ENCODE results near the gene NKTR. TPM values are rescaled to one million over a fixed set of nuclear protein-coding genes. Genes with fewer than 3 reads are reported as not detected.
"Not testable (repeated sequence)": the region's sequence is repeated elsewhere in the genome, so short reads cannot be mapped to it uniquely, and the experiment has no call there.

NKTR gene
- 26.4 and 35.1 TPM in 2 replicates for total RNA-seq (2014; rRNA removed)
- polyA plus RNA-seq (2012), result 7.3 TPM

DNA sequence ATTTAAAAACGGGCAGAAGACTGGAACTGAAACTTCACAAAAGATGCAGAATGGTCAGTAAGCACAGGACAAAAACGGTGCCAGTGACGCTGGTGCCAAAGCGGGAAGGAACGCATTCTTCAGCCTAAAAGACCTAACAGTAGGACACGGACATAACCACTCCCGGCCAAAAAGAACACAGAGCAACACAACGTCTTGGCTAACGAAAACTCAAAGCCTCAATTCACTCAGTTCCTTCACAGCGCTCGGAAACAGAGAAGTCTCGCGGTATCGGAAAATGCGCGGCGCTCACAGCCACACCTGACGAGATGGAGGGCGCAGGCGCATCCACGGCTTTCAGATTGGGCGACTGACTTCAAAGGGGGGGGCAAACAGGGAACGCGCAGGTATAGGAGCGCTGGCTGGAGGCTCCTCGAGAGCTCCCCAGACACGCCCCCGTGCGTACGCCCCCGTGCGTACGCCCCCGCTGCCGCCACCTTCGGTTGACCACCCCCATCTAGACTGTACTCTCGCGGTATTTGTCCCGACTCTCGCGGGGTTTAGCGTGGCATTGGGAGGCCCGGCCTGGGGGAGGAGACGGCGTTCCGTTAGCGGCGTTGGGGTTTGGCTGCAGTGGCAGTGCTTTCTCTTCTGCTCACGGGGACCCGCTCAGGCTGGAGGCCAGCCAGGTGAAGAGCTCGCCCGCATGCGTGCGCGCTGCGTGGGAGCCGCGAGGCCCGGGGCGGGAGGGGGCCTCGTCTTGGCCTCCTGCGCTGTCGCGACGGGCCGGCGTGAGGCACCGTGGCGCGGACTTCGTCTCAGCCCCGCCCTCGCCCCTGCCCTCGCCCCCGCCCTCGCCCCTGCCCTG lies at the start of gene NKTR:
TSS of gene NKTR (plus strand) at position 576 of the 847 bp plus-strand sequence. CDS start 321 bp downstream, outside the sequence.
- DNase-seq (ENCODE audit: low read depth), result peak; percentile 97

DNA sequence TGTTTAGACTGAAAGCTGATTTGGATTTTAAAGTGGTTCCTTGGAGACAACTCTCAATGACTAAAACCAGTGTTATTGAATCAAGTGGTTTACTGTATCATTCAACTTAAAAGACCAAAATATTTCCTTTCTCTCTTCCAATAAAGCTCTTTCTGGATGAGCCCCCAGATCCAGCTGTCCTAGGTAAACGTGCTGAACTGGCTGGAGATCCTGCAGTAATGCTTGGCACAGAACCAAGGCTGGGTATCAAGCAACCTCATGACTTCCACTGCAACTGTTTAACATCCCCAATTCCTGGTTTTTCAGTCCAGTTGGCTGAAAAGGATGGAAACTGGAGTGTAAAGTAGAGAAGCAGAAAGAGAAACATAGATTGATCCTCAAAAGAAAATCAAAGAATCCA lies 47.7 kb upstream of the NKTR start:
- DNase-seq (ENCODE audit: low read depth), result no peak

DNA sequence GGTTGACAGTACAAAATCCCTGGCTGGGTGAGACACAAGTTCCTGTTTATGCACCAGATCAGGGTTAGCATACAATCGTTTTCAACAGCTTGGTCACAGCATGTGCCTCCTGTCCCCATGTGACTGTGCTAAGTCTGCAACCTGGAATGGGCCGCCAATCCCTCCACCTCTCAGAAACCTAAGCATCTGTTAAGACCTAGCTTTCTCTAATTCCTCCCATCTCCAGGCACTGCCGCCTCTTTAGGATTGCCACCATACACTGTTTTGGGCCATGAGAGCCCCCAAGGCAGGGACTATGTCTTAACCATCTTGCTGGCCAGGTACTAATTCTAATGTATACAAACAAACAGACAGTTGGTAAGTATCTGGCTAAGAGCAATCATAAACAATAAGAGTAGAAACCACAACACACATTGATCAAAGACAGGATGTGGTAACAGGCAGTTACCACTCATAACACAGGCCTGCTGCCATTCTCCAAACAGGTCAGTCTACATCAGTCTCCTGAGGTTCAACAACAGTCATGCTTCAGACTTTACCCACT lies 44.3 kb upstream of the NKTR start:
- no peak for DNase-seq (ENCODE audit: low read depth)

DNA sequence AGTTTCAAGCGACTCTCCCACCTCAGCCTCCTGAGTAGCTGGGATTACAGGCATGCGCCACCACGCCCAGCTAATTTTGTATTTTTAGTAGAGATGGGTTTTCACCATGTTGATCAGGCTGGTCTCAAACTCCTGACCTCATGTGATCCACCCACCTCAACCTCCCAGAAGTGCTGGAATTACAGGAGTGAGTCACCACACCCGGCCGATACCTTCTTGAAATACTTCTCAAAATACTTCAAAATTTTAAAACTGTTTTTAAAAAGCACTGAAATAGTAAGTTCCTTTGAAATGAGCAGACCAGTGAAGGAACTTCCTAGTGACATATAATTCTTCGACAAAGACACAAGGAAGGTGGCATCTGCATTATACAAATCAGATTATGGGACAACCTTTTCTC lies 43.7 kb upstream of the NKTR start:
- not testable (repeated sequence) for DNase-seq (ENCODE audit: low read depth)

DNA sequence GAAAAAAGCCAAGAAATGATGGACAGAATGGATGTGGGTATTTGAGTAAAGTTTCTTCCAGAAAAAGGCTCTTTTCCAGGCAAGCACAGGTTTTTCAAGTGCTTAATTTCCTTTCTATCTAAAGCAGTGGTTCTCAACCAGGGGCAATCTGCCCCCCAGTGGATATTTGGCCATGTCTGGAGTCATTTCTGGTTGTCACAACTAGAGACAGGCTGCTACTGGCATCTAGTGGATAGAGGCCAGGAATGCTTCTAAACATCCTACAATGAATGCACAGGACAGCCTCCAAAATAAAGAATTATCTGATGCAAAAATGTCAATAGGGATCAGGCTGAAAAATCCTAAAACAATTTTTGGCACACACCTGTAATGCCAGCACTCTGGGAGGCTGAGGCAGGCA lies 42.6 kb upstream of the NKTR start:
- DNase-seq (ENCODE audit: low read depth), result peak; percentile 11

DNA sequence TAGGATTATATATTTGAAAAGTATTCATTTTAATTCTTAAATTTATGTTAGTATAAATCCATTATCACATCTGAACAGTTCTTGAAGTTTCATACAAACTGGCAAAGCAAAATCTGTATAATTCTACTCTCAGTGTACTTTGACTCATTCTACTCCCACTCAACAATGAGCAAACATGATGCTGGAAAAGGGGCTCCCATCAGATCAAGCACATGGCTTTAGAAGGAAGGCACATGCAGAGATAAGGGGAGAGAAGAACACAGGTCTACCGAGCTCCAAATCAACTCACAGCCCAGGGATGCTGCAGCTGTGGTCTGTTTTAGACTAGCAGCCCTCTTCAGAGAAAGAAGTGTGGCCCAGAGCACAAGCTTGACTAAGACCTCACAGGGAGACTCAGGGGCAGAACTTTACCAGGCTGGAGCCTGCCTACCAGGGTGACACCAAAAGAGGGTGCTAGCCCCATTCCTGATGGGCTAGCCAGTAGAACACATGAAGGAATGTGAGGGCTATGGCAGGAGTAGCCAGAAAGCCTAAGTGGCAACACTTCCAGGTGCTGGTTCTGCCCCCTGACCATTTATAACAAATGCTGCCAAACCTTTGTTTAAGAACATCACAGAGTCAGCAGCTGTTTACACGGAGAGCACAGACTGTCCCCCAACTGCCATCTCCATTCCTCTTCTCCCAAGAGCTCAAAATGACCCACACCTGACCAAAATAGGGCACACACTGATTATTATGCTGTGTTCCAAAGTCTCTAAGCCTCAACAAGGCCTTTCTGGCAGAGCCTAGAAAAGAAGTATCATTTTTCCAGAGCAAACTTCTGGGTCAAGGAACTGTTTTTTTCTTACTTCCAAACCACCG lies 38.2 kb upstream of the NKTR start:
- no peak for DNase-seq (ENCODE audit: low read depth)

DNA sequence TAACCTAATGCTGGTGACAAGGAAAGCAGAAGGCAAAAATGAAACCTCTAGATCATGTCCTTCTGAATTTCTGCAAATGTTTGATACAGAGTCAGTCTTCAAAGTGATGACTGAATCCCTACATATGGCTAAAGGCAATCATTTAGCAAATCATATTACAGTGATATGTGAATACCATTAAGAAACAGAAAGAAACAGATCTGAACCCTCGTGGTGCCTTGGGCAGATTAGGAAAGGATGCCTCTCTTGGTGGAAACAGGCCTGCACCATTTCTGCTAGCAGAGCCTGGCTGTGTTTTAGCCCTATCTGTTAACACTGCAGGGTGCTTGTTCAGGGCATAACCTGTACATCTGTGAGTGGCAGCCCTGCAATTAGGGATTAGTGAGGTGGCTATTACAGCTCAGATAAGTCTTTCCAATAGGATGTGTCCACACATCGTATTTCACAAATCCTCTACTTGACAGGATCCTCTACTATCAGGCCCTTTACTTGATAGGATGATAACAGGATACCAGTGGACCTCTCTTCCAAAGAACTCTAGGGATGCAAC lies 30.8 kb upstream of the NKTR start:
- DNase-seq (ENCODE audit: low read depth), result no peak

DNA sequence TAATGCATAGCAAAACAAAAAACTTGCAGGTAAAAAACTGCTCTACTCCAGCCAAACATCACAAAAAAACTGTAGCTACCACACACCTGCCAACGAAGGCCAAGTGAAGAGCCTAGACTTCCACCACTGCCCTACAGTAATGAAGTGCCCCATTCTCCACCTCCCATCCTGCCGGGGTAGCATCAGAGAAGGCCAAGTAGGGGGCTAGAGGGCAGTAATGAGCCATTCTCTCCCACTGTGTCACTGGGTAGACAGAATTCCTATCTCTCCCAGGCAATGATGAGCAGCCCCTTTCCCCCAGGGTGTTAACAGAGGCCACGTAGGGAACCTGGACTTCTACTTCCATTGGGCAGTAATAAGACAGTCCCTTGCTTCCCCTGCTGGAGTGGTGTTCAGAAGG lies 28.2 kb upstream of the NKTR start:
- DNase-seq (ENCODE audit: low read depth), result peak; percentile 20

DNA sequence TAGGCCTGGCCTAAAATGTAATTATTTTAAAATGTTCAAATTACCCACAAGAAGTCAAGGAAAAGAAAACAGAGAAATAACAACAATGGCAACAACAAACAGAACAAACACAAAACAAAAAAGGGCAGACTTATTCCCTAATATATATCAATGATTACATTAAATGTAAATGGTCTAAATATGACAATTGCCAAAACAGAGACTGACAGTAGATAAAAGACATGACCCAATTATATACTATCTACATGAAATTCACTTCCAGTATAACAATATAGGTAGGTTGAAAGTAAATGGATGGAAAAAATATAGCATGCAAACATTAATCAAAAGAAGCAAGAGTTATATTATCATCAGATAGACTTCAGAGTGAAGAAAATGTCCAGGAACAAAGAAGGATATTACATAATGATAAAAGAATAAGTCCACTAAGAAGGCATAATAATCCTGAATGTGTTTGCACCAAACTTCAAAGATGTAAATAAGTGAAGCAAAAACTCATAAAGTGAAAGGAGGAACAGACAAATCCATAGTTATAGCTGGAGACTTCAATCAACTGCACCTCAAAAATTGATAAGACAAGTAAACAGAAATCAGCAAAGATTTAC lies 25.2 kb upstream of the NKTR start:
- no peak for DNase-seq (ENCODE audit: low read depth)

DNA sequence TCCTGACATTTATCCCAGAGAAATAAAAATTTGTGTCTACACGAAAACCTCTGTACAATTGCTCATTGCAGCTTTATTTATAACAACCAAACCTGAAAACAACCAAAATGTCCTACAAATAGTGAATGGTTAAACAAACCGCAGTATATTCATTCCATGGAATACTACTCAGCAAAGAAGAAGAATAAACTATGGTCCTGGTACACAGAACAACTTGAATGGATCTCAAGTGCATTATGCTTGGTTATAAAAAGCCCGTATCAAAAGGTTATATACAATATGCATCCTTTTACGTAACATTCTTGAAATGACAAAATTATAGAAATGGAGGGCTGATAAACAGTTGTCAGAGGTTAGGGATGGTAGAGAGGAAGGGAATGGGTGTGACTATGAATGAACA lies 22.4 kb upstream of the NKTR start:
- DNase-seq (ENCODE audit: low read depth), result no peak

DNA sequence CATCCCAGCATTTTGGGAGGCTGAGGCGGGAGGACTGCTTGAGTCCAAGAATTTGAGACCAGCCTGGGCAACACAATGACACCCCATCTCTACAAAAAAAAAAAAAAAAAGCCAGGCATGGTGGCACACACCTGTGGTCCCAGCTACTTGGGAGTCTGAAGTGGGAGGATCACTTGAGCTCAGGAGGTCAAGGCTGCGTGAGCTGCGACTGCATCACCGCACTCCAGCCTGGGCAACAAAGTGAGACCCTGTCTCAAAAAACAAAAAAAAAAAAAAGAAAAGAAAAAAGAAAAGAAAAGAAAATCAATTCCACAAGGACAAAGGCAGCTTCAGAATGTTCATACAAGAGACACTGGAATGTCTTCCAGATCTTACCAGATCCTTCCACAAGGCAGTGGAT lies 21.1 kb upstream of the NKTR start:
- not testable (repeated sequence) for DNase-seq (ENCODE audit: low read depth)

DNA sequence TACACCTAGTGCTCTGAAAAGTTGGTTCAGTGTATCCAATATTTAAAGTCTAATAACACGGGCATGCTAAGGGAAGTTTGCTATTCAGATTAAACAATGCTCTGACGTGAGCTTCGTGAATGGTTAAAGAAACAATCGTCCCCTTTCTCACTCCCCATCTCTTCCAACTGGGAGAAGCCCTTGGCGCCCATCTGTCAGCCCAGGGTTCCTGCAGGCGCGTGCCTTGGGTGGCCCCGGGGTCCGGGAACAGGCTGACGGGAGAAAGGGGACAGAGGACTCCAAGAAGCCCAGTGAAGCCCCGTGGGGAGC lies 19.1 kb upstream of the NKTR start:
- no peak for DNase-seq (ENCODE audit: low read depth)

DNA sequence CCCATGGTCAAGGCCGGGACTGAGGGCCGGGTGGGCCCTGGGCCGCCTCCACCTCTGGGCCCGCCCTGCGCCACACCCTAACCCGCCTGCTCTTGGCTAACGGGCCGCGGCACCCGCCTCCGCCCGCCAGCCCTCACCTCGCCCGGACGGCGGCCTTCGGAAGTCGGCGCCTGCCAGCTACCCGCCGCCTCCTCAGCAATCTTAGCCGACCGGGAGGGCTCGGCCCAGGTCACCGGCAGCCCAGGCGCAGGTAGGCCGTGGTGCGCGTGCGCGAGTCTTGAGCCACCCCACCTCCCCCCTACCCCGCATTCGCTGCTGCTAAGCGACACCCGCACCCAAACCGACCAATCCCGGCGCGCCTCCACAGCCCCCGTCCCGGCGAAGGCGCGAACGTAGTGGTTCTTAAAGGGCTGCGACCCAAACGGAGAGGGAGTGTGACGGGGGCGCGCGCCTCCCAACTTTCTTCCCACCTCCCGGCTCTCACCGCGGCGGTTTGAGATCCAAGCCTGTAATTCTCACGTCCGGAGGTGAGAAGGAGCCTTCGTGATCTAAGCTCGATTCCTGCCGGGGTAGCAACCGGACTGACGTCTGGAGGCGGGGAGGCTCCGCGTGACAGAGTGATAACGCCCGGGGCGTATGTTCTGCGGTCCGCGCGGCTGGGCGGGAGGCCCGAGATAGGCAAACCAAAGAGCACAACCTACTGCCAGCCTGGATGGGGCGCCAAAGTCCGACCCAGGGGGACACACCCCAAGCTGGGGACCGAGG lies 18.6 kb upstream of the NKTR start, which contains the start of gene SEC22C:
TSS of gene SEC22C (minus strand) at position 259 of the 765 bp plus-strand sequence. CDS start 12,921 bp downstream, outside the sequence.
- peak; percentile 91 for DNase-seq (ENCODE audit: low read depth)

DNA sequence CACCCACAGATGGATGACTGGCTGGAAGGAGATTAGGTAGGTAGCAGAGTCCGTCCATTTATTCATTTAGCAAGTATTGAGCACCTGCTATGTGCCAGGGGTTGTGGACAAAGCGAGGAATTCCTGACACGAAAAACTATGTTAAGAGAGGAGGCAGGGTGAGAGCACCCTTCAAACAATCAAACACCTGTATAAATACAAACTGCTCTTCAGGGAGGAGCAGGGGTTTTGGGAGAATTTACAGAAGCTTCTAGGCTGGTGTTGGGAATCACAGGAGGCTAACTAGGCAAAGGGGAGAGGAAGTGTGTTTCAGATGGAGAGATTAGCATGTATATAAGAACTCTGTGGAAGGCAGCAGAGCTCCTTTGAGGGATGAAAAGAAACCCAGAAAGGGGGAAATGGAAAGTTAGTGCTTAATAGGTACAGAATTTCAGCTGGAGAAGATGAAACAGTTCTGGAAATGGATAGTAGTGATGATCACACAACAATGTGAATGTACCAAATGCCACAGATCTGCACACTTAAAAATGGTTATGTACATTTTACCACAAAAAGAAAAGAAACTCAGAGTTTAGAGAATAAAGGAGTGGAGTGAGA lies 17.9 kb upstream of the NKTR start:
- DNase-seq (ENCODE audit: low read depth), result no peak

DNA sequence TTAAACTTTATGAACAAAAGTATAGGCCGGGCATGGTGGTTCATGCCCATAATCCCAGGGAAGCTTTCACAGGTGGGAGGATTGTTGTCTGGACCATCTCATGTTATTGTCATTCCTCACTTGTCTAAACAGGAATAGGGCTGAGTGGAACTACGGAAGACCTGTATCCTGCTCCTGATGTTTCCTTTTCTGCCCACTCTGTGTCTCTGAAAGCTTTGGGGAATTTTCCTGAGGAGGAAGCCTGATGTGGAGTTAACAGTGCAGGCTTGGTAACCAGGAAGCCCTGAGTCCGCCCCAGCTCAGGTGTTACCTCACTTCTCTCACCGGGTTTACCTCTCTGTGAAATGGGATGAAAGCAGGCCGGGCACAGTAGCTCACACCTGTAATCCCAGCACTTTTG lies 11.9 kb upstream of the NKTR start:
- DNase-seq (ENCODE audit: low read depth), result no peak

DNA sequence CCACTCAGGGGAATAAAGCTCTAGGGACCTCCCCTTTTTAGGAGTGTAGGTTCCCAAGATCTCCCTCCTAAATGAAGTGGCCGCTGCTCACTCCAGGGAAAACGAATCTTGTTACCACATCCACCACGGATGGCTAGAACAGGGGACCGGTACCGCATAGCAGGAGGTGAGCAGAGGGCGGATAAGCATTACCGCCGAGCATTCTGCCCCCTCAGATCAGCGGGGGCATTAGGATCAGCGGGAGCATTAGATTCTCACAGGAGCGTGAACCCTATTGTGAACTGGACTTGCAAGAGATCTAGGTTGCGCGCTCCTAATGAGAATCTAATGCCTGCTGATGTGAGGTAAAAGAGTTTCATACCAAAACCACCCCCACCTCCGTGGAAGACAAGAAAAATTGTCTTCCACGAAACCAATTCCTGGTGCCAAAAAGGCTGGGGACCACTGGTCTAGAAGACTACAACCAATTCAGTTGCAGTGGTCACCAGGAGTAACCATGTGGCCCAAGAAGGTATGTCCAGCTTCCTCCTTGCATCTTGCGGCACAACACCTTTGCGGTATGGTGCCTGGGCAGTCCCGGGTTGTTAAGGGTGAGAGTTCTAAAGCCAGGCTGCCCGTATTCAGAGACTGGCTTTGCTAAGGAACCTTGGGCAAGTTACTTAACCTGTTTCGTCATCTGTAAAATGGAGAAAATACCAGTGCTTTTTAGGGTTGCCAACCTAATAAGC lies 10.9 kb upstream of the NKTR start:
- no peak for DNase-seq (ENCODE audit: low read depth)

DNA sequence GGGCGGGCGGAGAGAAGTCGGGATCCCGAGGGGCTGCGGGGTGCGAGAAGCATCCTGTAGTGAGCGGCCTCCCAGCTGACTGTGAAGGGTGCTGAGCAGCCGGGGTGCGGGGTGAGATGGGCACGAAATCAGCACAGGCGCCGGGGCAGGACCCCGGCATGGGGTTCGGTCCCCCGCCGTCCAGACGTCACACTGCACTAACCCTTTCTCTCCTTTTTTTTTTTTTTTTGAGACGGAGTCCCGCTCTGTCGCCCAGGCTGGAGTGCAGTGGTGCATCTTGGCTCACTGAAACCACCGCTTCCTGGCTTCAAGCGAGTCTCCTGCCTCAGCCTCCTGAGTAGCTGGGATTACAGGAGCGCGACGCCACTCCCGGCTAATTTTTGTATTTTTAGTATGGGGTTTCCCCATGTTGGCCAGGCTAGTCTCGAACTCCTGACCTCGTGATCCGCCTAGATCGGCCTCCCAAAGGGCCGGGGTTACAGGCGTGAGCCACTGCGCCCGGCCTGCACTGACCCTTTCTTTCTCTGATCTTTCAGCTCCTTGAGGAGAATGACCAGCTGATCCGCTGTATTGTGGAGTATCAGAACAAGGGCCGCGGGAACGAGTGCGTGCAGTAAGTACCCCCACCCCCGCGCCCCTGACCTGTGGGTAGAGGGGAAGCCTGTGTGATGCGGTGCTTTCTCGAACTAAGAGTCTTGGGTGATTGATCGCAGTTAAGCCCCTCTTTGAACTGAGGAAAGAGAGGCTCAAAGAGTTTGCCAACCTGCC lies 9.3 kb upstream of the NKTR start:
- peak; percentile 15 for DNase-seq (ENCODE audit: low read depth)

DNA sequence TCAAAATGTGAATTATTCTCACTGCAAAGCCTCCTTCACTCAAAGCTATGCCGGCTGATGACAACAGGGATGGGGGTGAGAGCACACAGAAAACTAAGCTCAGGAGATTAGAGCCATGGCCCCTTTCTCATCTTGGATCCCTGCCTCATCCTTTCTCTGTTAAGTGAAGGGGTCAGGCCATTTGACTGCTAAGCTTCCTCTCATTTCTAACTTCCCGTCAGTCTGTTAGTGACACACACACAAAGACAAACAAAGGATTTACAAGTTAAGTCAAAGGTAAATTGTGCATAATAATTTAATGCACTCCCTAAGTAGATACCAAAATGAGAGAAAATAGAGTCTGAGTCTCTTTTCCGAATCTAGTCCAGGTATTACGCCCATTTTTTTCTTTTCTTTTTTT lies 8.7 kb upstream of the NKTR start:
- DNase-seq (ENCODE audit: low read depth), result no peak

DNA sequence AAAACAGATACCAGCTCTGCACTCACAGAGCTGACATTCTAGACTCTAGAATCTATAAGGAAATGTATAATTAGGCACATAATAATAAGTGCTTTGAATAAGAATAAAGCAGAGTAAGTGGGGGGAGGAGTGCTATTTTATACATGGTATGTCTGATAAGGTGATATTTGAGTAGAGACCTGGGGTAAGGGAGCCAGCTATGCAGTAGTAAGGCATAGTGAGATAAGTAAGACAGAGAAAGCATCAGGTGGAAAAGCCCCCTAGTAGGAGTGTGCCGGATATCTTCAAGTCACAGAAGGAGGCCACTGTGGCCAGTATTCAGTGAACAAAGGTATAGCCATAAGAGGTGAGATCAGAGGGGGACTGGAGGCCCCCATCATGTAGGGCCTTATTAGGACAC lies 6.9 kb upstream of the NKTR start:
- DNase-seq (ENCODE audit: low read depth), result no peak

Data from LHCN-M2 (cell line).